OCI-LY7 (cell line): ENCODE measurements around the gene NGF.

Source experiments
- CTCF ChIP-seq: fragments of 200-600 bp; sonication (generic); conservative IDR thresholded peaks from 2 replicates; pipeline ENCODE4 v1.5.1; 2014; ENCODE audit warnings: mild to moderate bottlenecking, antibody characterized with exemption, low read length, moderate library complexity, mixed read lengths
- EZH2phosphoT487 ChIP-seq: fragments of 200-600 bp; sonication (generic); IDR thresholded peaks from 2 replicates; pipeline ENCODE4 v1.6.1; 2018; ENCODE audit warnings: low read depth, borderline replicate concordance, mild to moderate bottlenecking, mixed run types, antibody characterized with exemption, low read length, moderate library complexity, mixed read lengths

GRCh38 chr1:115293006-115293405 is 45.0 kb downstream of the NGF start:
- no peak for TF ChIP-seq CTCF
- TF ChIP-seq EZH2phosphoT487: no peak
